ENCODE data around the gene IFT27. TPM values are rescaled to one million over a fixed set of nuclear protein-coding genes. Genes with fewer than 3 reads are reported as not detected.

IFT27 gene
- total and polyA plus RNA-seq, 2 of the 4 experiments (the other 2 are of a cell fraction) = 14.5 to 26.9 TPM

- TF ChIP-seq CEBPB (IDR thresholded peaks at IDR 0.05; ENCODE audit: low read depth, low read length) (no peak), USF2 (IDR thresholded peaks at IDR 0.05; ENCODE audit: low read depth, low read length) (peak; percentile 94), POLR2A (IDR thresholded peaks at IDR 0.05; ENCODE audit: low read depth, low read length) (no peak)
Observed at GRCh38 chr22:36781656-36782627, 6.0 kb upstream of the IFT27 start (continued).

- DNase-seq (no peak), ATAC-seq (ENCODE audit: low read depth) (no peak)
- Histone ChIP-seq H3K18ac (ENCODE audit: low read depth, low read length) (no peak overlapping the region), H3K9me3 (ENCODE audit: control insufficient read depth, insufficient read depth, low read length) (no peaks in the 10 kb centered on the region), H3K56ac (ENCODE audit: extremely low read depth, insufficient read depth, low read length) (no peak overlapping the region), H2AFZ (replicated peaks; ENCODE audit: low read length, poor library complexity) (no peak overlapping the region), H3K14ac (replicated peaks; ENCODE audit: low read depth, low read length) (no peak overlapping the region), H4K20me1 (ENCODE audit: insufficient read depth, low read length) (no peaks in the 10 kb centered on the region), H3K27ac (ENCODE audit: insufficient read depth, low read length) (no peak overlapping the region), H3K9me1 (ENCODE audit: insufficient read depth, low read length) (0 out of 2 replicates have a peak, but pooled peaks cover 3% of the 10 kb centered on the region), H3K9ac (ENCODE audit: low read depth, low read length) (no peak overlapping the region), H3K4me1 (ENCODE audit: control insufficient read depth, insufficient read depth, low read length) (peaks cover 8% of the 10 kb centered on the region), H3K79me1 (ENCODE audit: low read depth in 1 of 2, low read length in 2 of 2) (peaks cover 12 to 15% of the 10 kb centered on the region in 2 experiments; a peak in 3 of 4 replicates), H2AK9ac (replicated peaks; ENCODE audit: low read depth, low read length, poor library complexity) (no peak overlapping the region), H3K4me2 (ENCODE audit: low read depth, low read length) (no peak overlapping the region), H4K5ac (ENCODE audit: low read depth, low read length) (no peak overlapping the region), H3K27me3 (ENCODE audit: control insufficient read depth, insufficient read depth, low read length) (no peaks in the 10 kb centered on the region), H3K36me3 (ENCODE audit: control insufficient read depth, insufficient read depth, low read length) (no peaks in the 10 kb centered on the region), H4K8ac (ENCODE audit: low read depth in 2 of 2, low read length in 2 of 2) (no peak overlapping the region), H4K91ac (ENCODE audit: insufficient read depth, low read depth, low read length) (no peak overlapping the region), H2BK20ac (ENCODE audit: low read depth, low read length) (no peak overlapping the region), H3K4ac (ENCODE audit: low read depth, low read length) (no peak overlapping the region), H2BK120ac (ENCODE audit: low read depth, low read length) (no peak overlapping the region), H2AK5ac (ENCODE audit: low read depth, low read length) (no peak overlapping the region), H2BK15ac (ENCODE audit: low read depth, low read length) (no peak overlapping the region), H2BK5ac (ENCODE audit: low read depth, low read length, poor library complexity, severe bottlenecking) (no peak overlapping the region), H3K23ac (ENCODE audit: low read depth, low read length) (no peak overlapping the region), H3K4me3 (ENCODE audit: insufficient read depth, low read depth, low read length) (no peak overlapping the region)
- ChIA-PET CTCF (no interaction called here), POLR2A (ENCODE audit: unreplicated experiment) (no interaction called here)
- intact Hi-C loops (cut with micrococcal nuclease) (no loop called here), in situ Hi-C loops (cut with MboI; ENCODE audit: low sequenced_read_pairs) (loop anchor here (10.0 kb wide), 1 partner anchor 233 kb away; no protein-coding TSS in a partner anchor), dilution Hi-C loops (cut with HindIII; ENCODE audit: low sequenced_read_pairs, unreplicated experiment) (no loop called here)
- BruUV-seq (replicated peaks) = no TSS peak
- TF ChIP-seq NFE2L2 (IDR thresholded peaks at IDR 0.05; ENCODE audit: low read depth, low read length) (no peak), USF2 (IDR thresholded peaks at IDR 0.05; ENCODE audit: low read depth, low read length) (no peak), CTCF (conservative IDR thresholded peaks at IDR 0.05; ENCODE audit: low read depth, low read length) (no peak), MAZ (IDR thresholded peaks at IDR 0.05; ENCODE audit: borderline replicate concordance, low read depth, low read length) (no peak), BHLHE40 (IDR thresholded peaks at IDR 0.05; ENCODE audit: low read depth, low read length) (no peak), RCOR1 (IDR thresholded peaks at IDR 0.05; ENCODE audit: insufficient replicate concordance, low read length) (no peak), CEBPB (IDR thresholded peaks at IDR 0.05; ENCODE audit: low read depth, low read length) (no peak), POLR2A (IDR thresholded peaks at IDR 0.05; ENCODE audit: low read depth, low read length) (no peak), ELK1 (IDR thresholded peaks at IDR 0.05; ENCODE audit: borderline replicate concordance, low read depth, low read length) (no peak), RFX5 (IDR thresholded peaks at IDR 0.05; ENCODE audit: low read depth, low read length) (no peak)
Observed at GRCh38 chr22:36778020-36778419, 2.1 kb upstream of the IFT27 start.

All from IMR-90 (cell line).